Measurements from ENCODE around the gene SLC41A3.

The SLC41A3 gene

GRCh38 chr3:126083913-126084767 is at the start of gene SLC41A3:
TSS of gene SLC41A3 (minus strand) at chr3:126084124. CDS start at chr3:126068219, 15,905 bp downstream.
- DNase-seq (ENCODE audit: low spot score): peak; percentile 80

DNA sequence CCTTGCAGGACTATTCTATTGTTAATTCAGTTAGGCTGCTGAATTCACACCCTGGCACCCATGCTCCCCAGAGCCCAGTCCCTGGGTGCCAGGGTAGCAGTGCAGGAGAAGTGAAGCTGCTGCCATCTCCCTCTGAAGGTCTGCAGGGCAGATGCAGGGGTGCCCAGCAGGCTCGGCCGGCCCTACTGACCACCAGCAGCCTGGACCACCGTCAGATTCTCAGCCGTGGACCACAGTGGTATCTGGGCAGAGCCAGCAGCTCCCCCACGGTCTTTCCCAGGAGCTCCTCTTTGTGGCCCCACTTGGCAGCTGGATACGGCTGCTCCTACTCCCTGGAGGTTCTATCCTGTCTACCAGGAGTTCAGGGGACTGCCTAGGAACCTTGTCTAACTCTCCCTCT is 49.7 kb upstream of the SLC41A3 start:
- no peak for DNase-seq (ENCODE audit: low spot score)

GRCh38 chr3:126132751-126133511 is 49.0 kb upstream of the SLC41A3 start:
- DNase-seq (ENCODE audit: low spot score): peak; percentile 8

DNA sequence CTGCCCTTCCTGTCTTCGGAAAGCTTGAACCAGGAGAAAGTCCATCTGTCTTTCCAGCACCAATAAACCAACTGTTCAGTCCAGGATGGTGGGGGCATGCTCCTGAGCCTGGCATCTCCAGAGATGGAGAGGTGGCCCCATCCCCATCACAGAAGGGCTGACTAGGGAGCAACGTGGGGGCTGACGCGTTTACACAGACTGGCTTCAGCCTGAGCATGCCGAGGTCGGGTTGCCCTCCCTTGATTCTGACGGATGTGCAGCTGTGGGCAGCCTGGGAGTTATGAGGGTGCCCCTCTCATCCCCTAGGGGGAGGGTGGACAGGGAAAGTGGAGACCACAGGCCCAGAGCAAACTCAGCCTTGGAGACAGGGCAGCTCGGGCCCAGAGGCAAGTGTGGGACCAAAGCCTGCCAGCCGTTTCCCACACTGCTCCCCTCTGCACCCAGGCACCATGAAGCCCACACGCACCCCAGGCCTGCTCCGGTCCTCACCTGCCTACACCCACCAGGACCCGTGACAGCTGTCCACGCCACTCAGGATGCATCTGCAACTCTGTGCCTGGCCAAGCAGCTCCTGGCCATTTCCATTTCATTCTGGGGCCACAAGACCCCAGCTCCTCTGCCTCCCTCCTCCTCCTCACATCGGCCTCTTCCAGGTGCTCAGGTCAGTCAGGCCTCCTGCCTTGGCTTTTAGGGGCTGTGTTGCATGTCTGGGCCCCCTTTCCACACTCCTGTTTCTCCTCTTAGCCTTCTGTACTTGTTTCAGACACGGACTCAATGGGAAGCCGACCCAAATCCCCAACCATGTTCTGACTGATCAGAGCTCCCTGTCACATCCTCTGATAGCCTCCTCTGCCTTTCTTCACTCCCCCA is 48.2 kb upstream of the SLC41A3 start:
- no peak for DNase-seq (ENCODE audit: low spot score)

GRCh38 chr3:126130981-126131745 is 47.2 kb upstream of the SLC41A3 start:
- DNase-seq (ENCODE audit: low spot score): no peak

DNA sequence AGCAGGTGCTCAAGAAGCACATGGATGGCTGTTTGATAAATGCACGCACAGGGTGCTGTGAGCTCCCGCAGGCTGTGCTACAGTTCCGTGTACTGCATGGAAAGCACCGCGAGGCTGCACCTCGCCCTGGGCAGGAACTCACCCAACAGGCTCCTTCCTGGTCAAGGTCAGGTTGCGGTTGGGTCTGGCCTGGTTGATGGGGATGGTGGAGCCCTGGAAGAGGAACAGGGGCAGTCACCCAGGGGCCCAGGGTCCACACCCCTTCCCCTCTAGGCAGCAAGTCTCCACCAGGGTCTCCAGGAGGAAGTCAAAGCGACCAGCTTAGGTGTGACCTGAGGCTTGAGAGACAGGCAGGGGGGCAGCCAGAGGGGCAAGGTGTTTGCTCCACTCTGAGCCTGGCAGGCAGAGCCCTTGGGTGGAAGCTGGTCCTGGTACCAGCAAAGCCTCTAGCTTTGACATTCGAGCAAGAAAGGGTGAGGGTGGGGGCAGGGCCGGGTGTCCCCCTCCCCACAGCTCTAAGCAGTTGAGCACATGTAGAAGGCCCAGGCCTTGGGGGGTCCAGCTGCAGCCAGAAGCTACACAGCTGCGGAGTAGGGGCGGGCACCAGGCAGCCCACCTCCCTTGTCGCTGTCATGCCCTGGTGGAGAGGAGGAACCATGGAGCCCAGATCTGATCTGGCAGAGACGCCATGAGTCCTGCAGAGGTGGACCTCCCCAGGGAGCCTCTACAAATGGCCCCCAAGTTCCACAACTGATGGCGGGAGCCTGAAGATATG is 46.3 kb upstream of the SLC41A3 start:
- DNase-seq (ENCODE audit: low spot score): no peak

- DNase-seq (ENCODE audit: low spot score): no peak
Measured at GRCh38 chr3:126129398-126129891, 45.5 kb upstream of the SLC41A3 start.

- no peak for DNase-seq (ENCODE audit: low spot score)
Measured at GRCh38 chr3:126128504-126129397, 44.8 kb upstream of the SLC41A3 start.

DNA sequence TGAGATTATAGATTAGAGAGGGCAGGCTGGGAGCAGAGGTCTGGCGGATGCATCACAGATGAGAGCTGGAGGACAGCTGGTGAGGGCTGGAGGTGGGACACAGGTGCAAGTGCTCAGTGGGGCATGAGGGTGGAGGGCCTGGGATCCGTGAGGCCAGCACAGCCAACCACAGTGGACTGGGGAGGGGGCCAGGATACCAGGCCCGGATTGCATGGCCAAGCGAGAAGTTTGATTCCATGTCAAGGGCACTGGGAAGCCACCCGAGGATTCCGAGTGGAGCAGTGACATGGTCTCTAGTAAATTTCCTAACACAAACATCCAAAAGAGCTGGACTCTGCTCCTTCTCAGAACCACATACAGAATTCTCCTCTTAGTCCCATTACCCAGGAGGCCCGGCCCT is 44.0 kb upstream of the SLC41A3 start:
- no peak for DNase-seq (ENCODE audit: low spot score)

- DNase-seq (ENCODE audit: low spot score): no peak
Measured at GRCh38 chr3:126127452-126127851, 43.5 kb upstream of the SLC41A3 start.

GRCh38 chr3:126126811-126127431 is 43.0 kb upstream of the SLC41A3 start:
- no peak for DNase-seq (ENCODE audit: low spot score)

DNA sequence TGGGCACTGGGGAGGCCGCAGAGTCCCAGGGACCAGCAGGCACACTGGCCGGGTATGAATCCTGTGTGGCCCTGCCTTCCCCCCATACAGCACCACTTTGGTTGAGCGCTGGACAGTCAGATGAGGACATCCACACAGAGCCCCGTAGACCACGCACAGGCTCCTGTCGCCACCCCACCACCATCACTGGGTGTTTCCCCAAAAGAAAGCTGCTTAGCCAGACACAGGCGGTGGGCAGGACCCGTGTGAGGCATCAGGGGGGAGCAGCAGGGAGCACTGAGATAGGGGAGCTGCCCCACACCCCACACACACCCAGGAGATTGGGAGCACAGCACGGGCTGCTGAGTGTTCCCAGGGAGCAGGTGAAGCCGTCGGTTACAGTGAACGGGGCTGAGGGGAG is 42.4 kb upstream of the SLC41A3 start:
- no peak for DNase-seq (ENCODE audit: low spot score)

DNA sequence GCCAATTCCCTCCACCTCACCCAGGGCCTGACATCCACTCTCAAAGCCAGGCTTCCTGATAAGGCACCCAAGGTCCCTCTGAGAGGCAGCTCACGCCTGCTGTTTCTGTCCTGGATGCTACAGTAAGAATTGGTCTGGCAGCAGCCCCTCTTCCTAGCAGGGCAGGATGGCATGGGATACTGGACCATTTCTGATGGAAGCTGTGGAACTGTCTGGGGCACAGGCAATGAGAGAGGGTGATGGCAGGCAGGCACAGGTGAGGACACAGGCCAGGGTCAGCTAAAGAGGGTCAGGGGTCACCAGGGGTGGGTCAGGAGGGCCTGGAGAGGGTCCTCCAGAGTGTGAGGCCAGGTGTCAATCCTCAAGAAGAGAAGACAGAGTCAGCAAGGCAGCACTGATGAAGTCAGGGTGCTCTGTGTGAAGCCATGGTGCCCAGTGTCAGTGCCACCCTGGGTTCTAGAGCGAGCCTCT is 41.9 kb upstream of the SLC41A3 start:
- DNase-seq (ENCODE audit: low spot score): no peak

GRCh38 chr3:126125341-126125740 is 41.4 kb upstream of the SLC41A3 start:
- DNase-seq (ENCODE audit: low spot score): no peak

DNA sequence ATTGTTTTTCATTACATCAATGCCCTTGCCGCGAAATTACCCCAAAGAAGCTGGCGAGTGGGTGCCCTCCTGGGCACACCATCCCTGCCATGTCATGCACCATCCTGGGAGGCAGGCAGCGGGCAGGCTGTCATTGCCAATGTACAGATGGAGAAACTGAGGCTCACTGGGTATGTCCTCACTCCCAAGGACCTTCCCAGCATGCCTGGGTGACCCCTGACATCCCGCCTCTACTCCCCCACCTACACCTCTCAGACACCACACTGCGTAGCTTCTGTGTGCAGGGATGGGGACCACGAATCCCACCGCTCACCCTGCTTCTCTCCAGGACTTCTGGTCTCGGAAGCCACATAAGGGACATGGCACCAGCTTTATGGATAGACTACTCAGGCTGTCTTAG is 41.0 kb upstream of the SLC41A3 start:
- no peak for DNase-seq (ENCODE audit: low spot score)

GRCh38 chr3:126124148-126124868 is 40.4 kb upstream of the SLC41A3 start:
- no peak for DNase-seq (ENCODE audit: low spot score)

DNA sequence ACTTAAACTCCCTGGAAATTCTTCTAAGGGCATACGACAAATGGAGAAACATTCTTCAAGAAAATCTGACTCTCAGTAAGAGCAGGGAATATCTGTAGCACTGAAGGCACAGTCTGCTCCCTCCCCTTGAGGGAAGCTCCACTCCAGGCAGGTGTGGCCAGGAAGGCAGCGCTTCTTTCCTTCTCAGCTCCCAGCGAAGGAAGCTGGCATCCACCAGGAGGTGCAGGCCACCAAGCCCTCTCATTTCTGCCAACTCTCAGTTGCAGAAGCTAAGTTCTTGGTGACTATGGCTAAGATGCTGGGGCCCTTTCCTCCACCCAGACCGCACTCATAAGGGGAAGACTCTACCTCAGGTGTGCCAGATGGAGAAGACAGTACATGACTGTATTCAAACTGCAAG is 37.7 kb upstream of the SLC41A3 start:
- DNase-seq (ENCODE audit: low spot score): no peak

DNA sequence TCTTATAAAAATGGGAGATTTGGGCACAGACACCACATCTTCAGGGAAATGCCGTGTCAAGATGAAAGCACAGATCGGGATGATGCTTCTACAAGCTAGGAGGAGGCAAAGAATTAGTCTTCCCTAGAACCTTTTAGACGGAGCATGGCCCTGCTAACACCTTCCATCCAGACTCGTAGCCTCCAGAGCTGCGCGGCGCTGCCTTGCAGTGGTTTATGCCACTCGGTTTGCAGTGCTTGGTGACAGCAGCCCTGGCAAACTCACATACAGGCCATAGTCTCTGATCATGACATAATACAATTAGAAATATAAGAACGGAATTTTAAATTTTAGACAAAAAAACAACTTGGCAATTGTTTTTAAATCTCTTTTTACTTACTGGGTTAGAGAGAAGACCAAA is 37.1 kb upstream of the SLC41A3 start:
- no peak for DNase-seq (ENCODE audit: low spot score)

Data from cerebellar cortex (tissue), 1 donor.